ENCODE measurements around the gene RACK1. TPM values are rescaled to one million over a fixed set of nuclear protein-coding genes. Genes with fewer than 3 reads are reported as not detected.

Gene RACK1
- total and polyA plus RNA-seq, 8 donors = 814 to 3,034 (median 2,078) TPM

DNA sequence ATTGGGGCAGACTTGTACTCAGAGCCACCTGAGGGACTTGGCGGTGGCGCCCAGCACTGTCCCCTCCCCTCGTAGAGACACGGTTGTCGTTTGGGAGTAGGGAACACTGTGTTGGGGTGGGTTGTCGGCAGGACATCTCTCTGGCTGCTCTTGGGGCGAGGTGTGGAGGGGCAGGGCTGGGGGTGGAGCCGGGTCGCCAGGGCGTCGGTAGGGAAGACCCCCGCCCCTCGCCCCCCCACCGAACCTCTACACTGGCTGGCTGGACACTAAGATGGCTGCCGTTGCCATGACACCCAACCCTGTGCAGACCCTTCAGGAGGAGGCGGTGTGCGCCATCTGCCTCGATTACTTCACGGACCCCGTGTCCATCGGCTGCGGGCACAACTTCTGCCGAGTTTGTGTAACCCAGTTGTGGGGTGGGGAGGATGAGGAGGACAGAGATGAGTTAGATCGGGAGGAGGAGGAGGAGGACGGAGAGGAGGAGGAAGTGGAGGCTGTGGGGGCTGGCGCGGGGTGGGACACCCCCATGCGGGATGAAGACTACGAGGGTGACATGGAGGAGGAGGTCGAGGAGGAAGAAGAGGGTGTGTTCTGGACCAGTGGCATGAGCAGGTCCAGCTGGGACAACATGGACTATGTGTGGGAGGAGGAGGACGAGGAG, 19.8 kb downstream of the RACK1 start:
- 1 to 2% (median 2%) methylated on average over 17 to 31 of the region's 31 CpGs for WGBS, 5 donors
- Histone ChIP-seq H3K27ac (peak overlapping the region; percentile 88 to 98 (median 96)), H3K27me3 (no peaks in the 10 kb centered on the region), H3K36me3 (peaks cover 10 to 18% (median 13%) of the 10 kb centered on the region in 4 donors), H3K4me3 (peak overlapping the region; percentile 68 to 94 (median 92)), H3K9me3 (no peaks in the 10 kb centered on the region), H3K4me1 (peaks cover 10 to 45% (median 32%) of the 10 kb centered on the region in 4 donors)
- intact Hi-C loops (cut with DNase I; ENCODE audit: low total_unique reads) = no loop called here
- peak; percentile 34 to 91 for DNase-seq
- TF ChIP-seq POLR2A (IDR thresholded peaks at IDR 0.05) = no peak
- TF ChIP-seq EP300 (IDR thresholded peaks at IDR 0.05) = no peak
- TF ChIP-seq POLR2AphosphoS5 (IDR thresholded peaks at IDR 0.05) = no peak
- TF ChIP-seq, protein P1, sequence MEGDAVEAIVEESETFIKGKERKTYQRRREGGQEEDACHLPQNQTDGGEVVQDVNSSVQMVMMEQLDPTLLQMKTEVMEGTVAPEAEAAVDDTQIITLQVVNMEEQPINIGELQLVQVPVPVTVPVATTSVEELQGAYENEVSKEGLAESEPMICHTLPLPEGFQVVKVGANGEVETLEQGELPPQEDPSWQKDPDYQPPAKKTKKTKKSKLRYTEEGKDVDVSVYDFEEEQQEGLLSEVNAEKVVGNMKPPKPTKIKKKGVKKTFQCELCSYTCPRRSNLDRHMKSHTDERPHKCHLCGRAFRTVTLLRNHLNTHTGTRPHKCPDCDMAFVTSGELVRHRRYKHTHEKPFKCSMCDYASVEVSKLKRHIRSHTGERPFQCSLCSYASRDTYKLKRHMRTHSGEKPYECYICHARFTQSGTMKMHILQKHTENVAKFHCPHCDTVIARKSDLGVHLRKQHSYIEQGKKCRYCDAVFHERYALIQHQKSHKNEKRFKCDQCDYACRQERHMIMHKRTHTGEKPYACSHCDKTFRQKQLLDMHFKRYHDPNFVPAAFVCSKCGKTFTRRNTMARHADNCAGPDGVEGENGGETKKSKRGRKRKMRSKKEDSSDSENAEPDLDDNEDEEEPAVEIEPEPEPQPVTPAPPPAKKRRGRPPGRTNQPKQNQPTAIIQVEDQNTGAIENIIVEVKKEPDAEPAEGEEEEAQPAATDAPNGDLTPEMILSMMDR (IDR thresholded peaks at IDR 0.05) = no peak

DNA sequence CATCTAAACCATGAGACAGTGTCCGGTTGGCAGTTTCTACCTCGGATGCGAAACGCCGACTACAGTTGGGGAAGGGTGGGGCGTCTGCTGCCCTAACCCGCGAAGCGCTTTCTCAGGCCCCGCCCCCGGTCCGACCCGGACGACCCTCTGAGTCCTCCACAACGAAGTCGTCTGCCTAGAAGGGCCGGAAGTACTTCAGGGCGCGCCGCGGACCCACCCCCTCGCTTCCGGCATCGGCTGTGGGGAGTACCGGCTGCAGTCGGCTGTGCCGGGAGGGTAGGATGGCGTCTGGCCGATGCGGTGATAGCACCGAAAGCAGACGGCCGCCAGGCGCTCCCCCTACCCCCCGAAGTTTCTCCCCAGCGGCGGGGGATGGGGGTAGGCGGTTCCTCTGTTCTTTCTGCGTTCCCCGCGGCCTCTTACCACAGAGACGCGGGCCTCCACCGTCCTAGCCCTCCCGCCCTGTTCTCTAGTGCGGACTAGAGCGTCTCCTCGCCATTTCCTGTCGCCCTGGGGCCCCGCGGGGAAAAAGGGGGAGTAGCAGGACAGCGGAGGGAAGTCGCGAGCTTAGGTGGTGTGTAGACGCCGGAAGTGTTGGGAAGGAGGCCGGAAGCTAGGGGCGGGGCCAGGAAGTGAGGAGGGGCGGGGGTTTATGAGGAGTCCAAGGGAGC, 20.5 kb downstream of the RACK1 start, which contains the start of gene TRIM41:
TSS of gene TRIM41 (plus strand) at position 224 of the 671 bp plus-strand sequence. CDS start 719 bp downstream, outside the sequence.
- no peaks in the 10 kb centered on the region for H3K27me3 ChIP-seq
- peaks cover 10 to 51% (median 38%) of the 10 kb centered on the region in 4 donors for H3K4me1 ChIP-seq
- peaks cover 10 to 18% (median 13%) of the 10 kb centered on the region in 4 donors for H3K36me3 ChIP-seq
- H3K27ac ChIP-seq = peak within 1 kb of the TSS; percentile 88 to 98 (median 96)
- H3K9me3 ChIP-seq = no peaks in the 10 kb centered on the region
- TF ChIP-seq POLR2AphosphoS5 (IDR thresholded peaks at IDR 0.05) (peak; percentile 70 to 96 (median 96)), POLR2A (IDR thresholded peaks at IDR 0.05) (peak in 2 of 4 donors; percentile 52 to 82), EP300 (IDR thresholded peaks at IDR 0.05) (no peak)
- TF ChIP-seq, protein P1 (IDR thresholded peaks at IDR 0.05) = no peak
- peak within 1 kb of the TSS; percentile 68 to 94 (median 92) for H3K4me3 ChIP-seq
- intact Hi-C loops (cut with DNase I; ENCODE audit: low total_unique reads) = no loop called here
- WGBS, 5 donors = 0 to 1% (median 0%) methylated on average over 31 to 59 of the region's 59 CpGs
- DNase-seq = peak; percentile 97 to 99

DNA sequence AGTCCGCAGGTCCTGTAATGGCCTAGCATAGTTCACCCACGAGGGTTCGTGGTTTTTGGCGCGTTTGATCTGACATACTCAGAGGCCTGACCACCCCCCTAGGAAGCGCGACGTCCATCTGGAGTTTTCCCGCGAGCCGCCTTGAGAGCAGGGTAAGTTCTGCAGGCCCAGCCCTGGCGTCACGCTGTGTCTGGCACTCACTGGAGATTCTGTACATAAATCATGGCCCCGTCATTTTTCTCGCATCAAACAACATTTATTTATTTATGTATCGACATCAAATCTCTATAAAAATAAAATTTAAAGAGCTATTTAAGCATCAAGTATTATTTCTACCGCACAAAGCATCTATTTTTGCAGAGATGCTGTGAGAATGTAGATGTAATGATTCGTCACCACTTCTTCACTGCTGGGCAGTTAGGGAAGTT, 21.1 kb downstream of the RACK1 start:
- TF ChIP-seq, protein P1 (IDR thresholded peaks at IDR 0.05) = peak in 2 of 7 experiments; percentile 1 to 34
- TF ChIP-seq POLR2A (IDR thresholded peaks at IDR 0.05) (no peak), EP300 (IDR thresholded peaks at IDR 0.05) (no peak)
- DNase-seq = no peak
- Histone ChIP-seq H3K4me1 (peaks cover 13 to 57% (median 43%) of the 10 kb centered on the region in 4 donors), H3K27me3 (no peaks in the 10 kb centered on the region), H3K27ac (peak overlapping the region; percentile 88 to 98 (median 96)), H3K36me3 (peaks cover 9 to 13% (median 10%) of the 10 kb centered on the region in 4 donors), H3K9me3 (no peaks in the 10 kb centered on the region), H3K4me3 (peak overlapping the region; percentile 68 to 94 (median 92))
- 0 to 1% (median 1%) methylated on average over 17 to 18 of the region's 18 CpGs for WGBS, 5 donors
- intact Hi-C loops (cut with DNase I; ENCODE audit: low total_unique reads) = no loop called here

DNA sequence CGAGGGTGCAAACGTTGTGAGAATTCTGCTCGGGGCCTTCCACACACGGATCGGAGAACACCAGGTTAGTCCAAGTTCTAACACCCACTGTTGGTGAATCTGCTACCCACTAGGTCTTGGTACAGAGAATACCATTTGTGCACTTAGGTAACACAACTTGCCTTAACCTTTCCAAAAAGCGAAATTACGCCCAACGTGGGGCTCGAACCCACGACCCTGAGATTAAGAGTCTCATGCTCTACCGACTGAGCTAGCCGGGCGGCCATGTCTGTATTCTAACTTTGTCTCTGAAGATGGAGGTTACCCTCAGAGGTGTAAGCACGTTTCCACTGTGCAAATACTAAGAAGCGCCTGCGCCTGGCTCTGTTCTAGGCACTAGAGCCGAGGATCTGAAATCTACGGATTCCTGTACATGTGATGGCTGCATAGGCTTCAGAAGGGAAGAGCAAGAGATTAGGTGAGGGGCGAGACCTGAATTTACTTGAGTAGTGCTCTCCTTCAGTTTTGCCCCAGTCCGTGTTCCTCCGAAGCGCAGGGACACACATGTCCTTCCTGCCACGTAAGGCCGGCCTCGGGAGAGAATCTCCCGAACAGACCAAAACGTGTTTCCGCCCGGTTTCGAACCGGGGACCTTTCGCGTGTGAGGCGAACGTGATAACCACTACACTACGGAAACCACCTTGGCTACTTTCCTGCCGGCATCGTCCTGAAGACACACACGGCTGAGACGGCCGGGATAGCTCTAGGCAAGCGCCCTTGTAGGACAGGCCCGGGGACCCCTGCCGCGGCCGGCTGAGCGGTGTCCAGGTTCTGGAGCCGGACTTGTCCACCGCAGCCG, 21.7 kb downstream of the RACK1 start:
- TF ChIP-seq, protein P1 (IDR thresholded peaks at IDR 0.05) = no peak
- TF ChIP-seq EP300 (IDR thresholded peaks at IDR 0.05) (no peak), POLR2AphosphoS5 (IDR thresholded peaks at IDR 0.05) (peak; percentile 38 to 87 (median 67)), POLR2A (IDR thresholded peaks at IDR 0.05) (no peak)
- Histone ChIP-seq H3K9me3 (no peaks in the 10 kb centered on the region), H3K27ac (peak overlapping the region; percentile 88 to 98 (median 96)), H3K36me3 (peaks cover 3 to 6% (median 4%) of the 10 kb centered on the region in 4 donors), H3K4me3 (peak overlapping the region; percentile 68 to 94 (median 92)), H3K27me3 (no peaks in the 10 kb centered on the region), H3K4me1 (peaks cover 17 to 63% (median 49%) of the 10 kb centered on the region in 4 donors)
- intact Hi-C loops (cut with DNase I; ENCODE audit: low total_unique reads) = no loop called here
- DNase-seq = peak; percentile 96 to 97
- WGBS, 5 donors = 3 to 8% (median 4%) methylated on average over 37 to 50 of the region's 50 CpGs
